Measurements from ENCODE around the gene MAGI1.

The MAGI1 gene

GRCh38 chr3:65371053-65371452 is 667.7 kb downstream of the MAGI1 start:
- no peak for DNase-seq

- DNase-seq, result no peak
Measured at GRCh38 chr3:65368866-65369265, 669.9 kb downstream of the MAGI1 start.

DNA sequence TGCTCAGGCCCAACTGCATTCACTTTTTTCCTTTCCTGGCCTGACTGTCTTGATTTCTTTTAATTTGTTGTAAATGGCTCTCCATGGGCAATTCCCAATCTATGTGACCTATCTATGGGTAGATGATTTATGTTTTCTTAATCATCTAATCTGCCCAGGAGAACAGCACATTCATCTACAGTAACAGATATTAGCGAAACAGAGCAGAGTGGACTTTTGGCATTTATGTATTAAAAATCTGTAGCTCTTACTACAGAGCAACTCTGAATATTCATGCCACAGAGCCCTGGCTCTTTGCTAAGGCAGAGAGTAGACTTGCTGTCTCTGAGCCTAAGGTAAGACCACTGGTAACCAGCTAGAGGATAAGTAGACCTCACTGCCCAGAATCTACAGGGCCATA is 676.0 kb downstream of the MAGI1 start:
- DNase-seq, result no peak

DNA sequence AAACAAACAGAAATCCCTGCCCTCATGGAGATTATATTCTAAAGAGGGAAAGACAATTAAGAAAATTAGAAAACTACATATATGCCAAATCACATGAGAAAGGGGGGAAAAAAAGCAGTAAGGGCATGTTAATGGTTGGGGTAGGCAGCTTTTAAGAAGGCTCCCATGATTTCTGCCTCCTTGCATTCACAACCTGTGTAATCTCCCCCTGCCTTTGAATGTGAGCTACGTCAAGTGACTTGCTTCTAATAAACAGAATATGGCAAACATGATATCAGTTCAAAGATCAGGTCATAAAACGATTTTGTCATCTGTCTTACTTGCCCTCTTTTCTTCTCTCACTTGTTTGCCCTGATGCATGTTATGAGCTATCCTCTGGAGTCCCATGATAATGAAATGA is 677.3 kb downstream of the MAGI1 start:
- no peak for DNase-seq

DNA sequence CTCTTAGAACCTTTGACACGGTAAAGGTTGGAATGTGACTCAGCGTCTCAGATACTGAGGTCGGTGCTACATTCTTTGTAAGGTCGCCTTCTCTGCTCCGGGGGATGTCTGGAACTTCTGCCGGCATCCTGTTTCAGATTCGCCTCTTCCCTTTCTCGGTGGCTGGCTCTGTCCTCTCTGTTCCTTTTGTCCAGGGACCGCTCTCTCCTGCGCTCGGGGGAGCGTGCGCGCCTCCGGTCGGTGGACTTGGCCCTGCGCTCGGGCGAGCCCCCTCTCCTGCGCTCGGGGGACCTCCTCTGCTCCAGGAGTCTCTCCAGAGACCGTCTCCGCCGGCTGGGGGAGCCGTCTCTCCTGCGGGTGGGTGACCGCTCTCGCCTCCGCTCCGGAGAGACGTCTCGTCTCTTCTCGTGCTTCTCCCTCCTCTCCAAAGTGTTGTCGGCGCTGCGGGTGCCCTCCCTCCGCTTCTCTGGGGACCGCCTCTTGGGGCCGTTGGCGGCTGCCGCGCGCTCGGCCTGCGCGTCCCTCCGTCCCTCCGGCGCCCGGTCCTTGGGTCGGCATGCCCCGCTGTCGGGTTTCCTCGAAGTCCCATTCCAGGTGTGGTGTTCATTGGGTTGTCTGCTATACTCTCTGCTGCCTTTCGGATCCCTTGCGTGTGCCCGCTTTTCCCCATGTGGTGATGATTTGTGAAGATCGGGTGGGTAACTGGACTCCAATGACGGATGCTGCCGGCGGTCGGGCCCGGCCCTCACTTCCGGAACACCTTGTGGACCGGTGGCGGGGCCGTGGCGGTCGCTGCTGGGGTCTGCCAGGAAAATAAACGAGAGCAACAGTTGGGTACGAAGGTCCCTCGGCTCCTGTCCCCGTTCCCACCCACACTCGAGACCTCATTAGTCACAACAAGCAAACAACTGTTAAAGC is 682.1 kb downstream of the MAGI1 start:
- DNase-seq, result no peak

DNA sequence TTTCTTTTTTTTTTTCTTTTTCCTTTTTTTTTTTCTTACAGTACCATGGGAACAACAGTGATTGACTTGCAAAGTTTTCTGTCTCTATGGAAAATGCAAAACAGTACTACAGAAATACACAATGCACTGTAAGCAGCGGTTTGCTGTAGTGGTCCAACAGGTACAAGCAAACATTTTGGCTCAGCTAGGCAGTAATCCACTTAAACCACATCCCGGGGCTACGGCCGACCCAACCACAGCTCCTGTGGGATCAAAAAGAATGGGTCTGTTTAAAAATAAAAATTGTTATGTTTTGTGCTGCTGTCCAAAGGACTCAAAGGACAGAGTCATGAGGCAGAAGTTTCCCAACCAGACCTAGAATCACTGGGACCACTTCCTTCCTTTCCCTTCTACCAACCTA is 683.8 kb downstream of the MAGI1 start:
- no peak for DNase-seq

GRCh38 chr3:65352951-65353350 is 685.8 kb downstream of the MAGI1 start:
- no peak for DNase-seq

DNA sequence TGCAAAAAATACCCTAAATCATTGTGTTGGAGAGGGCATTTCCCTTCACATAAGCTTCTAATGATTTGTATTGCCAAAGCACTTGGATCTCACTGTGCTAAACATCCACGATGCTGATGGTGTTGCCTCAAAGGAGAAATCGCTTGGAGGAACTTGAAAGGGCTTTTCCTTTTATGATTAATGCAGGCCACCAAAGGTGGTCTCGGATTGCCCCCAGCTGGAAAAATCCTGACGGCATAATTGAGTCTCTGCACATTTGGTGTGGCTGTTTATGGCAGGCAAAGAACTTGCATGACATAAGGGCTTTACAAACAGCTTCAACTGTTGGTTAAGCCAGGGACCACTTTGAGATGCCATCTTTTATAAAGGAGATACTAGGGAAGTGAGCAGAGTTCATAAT is 687.0 kb downstream of the MAGI1 start:
- DNase-seq, result no peak

- no peak for DNase-seq
Measured at GRCh38 chr3:65350801-65351476, 687.8 kb downstream of the MAGI1 start.

DNA sequence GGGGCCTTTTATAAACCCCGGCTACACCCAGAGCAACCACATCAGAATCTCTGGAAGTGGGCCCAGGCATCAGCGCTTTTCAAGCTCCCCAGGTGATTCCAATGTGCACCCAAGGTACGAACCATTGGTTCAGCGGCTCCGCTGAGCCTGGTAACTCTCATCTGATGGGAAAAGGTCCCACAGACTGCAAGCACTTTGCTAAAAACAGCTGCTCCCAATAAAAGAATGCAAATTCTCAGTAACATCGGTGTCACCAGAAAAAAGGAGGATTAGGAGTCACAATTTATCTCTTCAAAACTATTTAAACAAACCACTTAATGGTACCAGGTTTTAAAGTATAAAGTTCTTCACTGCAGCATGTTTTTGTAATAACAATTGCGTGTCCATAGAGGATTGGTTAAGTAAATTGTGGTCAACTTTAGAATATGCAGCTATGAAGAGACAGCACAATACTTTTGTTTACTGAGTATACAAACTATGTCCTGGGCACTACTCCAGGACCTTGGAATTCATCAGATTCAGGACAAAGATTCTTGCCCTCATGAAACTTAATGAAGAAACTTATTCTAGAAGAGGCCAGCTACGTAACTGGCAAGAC is 690.2 kb downstream of the MAGI1 start:
- no peak for DNase-seq

DNA sequence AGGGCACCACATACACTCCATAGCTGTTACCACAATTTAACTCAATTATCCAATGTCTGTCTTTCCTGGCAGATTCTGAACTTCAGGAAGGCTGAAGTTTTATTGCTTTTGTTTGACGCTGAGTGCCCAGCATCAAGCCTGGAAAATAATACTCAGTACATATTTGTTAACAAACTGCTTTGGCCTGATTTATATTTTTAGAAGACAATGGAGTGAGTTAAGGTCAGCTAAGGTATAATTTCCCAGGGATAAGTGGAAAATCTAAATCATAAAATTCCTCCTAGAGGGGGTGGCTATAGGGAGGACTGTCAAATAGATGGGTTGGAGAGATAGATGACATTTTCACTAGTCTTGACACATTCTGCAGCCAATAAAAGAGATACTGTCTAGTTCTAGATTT is 691.6 kb downstream of the MAGI1 start:
- no peak for DNase-seq

- no peak for DNase-seq
Measured at GRCh38 chr3:65344846-65345245, 693.9 kb downstream of the MAGI1 start.

DNA sequence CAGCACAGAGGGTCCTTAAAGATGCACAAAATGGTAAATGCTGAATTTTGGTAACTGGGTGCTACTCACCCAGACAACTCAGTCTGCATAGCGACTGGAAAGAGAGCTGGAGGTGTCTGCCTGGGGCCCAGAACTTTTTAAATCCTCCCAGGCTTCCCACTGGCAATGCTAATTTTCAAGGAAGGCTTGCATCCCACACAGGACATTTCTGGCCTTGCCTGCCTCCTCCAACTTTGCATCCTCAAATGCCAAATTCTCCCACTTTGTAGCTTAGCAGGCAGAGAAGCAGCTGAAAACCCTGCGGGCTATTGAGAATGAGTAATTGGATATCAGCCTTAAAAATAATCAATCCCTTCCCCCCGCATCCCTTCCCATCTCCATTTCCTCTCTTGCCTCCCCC is 694.3 kb downstream of the MAGI1 start:
- no peak for DNase-seq

DNA sequence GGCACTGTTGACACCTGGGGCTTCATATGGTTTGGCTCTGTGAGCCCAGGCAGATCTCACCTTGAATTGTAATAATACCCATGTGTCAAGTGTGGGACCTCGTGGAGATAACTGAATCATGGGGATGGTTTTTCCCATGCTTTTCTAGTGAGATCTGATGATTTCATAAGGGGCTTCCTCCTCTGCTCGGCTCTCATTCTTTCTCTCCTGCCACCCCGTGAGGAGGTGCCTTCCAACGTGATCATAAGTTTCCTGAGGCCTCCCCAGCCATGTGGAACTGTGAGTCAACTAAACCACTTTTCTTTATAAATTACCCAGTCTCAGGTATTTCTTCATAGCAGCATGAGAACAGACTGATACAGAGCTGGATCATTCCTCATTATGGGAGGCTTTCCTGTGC is 695.0 kb downstream of the MAGI1 start:
- DNase-seq, result no peak

- no peak for DNase-seq
Measured at GRCh38 chr3:65343026-65343425, 695.7 kb downstream of the MAGI1 start.

DNA sequence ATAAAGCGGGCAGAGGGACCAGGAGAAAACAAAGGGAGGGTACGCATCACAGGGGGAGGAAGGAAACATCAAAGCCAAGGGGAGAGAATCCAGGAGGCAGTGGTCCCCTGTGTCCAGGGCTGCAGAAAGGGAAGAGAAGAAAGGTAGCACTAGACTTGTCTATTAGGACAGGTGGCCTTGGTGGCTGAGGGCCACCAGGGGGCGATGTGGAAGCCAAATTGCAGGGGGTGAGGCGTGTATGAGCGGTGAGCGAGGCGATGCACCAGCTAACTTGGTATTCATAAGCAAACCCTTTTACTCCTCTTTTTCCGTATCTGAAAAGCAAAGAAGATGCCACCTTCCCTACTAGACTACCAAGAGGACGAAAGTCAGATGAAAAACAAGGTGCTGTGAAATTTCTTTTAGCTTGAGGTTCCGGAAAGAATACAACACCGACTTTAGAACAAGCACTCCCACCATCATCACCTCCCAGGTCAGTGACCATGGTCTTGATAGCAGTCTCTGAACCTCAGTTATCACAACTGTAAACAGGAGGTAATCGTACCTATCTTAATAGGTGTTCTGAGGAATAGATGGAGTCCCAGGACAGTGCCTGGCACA is 696.5 kb downstream of the MAGI1 start:
- no peak for DNase-seq

DNA sequence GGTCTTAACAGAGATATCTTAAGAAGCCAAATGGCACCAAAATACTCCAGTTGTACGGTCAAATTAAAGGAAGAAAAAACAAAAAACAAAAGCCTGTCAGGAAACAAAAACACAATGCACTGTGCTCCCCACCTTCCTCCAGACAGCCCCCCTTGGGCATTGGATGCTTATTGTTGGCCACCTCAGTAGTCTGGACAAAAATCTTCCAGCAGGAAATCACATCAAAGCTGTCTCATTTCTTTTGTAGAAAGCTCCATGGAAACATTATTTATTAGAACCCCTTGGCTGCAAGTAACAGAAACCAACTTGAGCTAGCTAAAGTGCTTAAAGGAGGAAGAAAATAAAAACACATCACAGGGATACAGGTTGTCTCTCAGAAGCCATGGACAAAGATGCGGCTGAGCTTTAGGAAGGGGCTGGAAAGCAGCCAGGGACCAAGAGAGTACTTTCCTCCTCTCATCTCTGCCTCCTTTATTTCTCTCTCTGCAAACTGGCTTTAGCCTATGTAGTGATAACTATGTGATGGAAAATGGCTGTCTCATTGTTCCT is 699.5 kb downstream of the MAGI1 start:
- no peak for DNase-seq

- DNase-seq, result no peak
Measured at GRCh38 chr3:65338571-65338970, 700.1 kb downstream of the MAGI1 start.

GRCh38 chr3:65335587-65335986 is 703.1 kb downstream of the MAGI1 start:
- no peak for DNase-seq

GRCh38 chr3:65334045-65334665 is 704.6 kb downstream of the MAGI1 start:
- DNase-seq, result no peak

DNA sequence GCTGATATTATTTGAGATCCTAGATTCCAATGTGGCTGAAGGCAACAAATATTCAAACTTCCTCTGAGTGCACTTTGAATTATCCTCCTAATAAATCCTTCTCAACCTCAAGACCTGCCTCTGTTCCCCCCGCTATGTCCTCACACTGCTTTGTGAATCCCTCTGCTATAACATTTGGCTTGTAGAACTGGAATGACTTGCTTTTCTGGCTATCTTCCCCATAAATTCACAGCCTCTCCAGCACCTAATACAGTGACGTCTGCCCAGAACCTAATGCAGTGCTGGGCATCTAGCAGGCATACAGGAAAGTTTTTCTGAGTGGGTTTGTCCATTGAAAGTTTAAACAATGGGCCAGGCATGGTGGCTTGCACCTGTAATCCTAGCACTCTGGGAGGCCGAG is 707.0 kb downstream of the MAGI1 start:
- DNase-seq, result no peak

- no peak for DNase-seq
Measured at GRCh38 chr3:65330072-65330471, 708.6 kb downstream of the MAGI1 start.

DNA sequence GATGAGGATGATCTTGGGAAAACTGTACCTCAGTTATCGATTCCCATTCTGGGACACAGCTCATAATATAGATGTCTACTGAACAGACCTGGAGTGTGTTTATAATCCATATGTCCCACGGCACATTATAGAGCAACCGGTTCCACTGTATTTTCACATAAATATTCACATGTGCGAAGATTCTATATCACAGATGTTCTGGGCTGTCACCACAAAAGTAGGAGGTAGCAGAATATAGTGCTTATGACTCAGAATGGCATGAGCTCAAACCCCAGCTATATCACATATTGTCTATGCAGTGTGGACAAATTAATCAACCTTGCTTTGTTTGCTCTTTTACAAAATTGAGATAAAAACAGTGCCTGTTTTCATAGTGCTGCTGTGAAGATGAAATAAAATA is 710.6 kb downstream of the MAGI1 start:
- no peak for DNase-seq
